Nephron (organoid): ENCODE results near the gene MYOT.

Source experiments
- H3K27ac Mint-ChIP-seq, 3 experiments: 2 replicates each; pipeline ENCODE4 v1.8.0; 2020; ENCODE audit warnings: mixed read lengths in 3 of 3, mild to moderate bottlenecking in 2 of 3, moderate library complexity in 1 of 3
- H3K27me3 Mint-ChIP-seq: 2 replicates; pipeline ENCODE4 v1.8.0; 2021; ENCODE audit warnings: low read depth, mild to moderate bottlenecking, moderate library complexity, mixed read lengths
- H3K36me3 Mint-ChIP-seq: 2 replicates; pipeline ENCODE4 v1.8.0; 2020; ENCODE audit warnings: low read depth, mixed read lengths
- H3K4me1 Mint-ChIP-seq: 2 replicates; pipeline ENCODE4 v1.8.0; 2020; ENCODE audit warnings: mixed read lengths
- H3K4me3 Mint-ChIP-seq, 3 experiments: 2 replicates each; pipeline ENCODE4 v1.8.0; 2020; ENCODE audit warnings: mild to moderate bottlenecking in 3 of 3, mixed read lengths in 3 of 3, moderate library complexity in 2 of 3
- H3K9me3 Mint-ChIP-seq: 2 replicates; pipeline ENCODE4 v1.8.0; 2020; ENCODE audit warnings: mixed read lengths
- CTCF ChIP-seq, 3 experiments: fragments of 200-600 bp; sonication (generic); IDR thresholded peaks; one replicate each; pipeline ENCODE4 v1.5.0; 2021; ENCODE audit warnings: antibody characterized with exemption in 3 of 3; ENCODE audit not compliant: unreplicated experiment in 3 of 3

Gene MYOT

GRCh38 chr5:137916923-137917322 lies 49.3 kb downstream of the MYOT start:
- no peak overlapping the region for H3K4me3 Mint-ChIP-seq
- H3K4me1 Mint-ChIP-seq, result no peaks in the 10 kb centered on the region
- H3K9me3 Mint-ChIP-seq, result peaks cover 26% of the 10 kb centered on the region
- no peak overlapping the region for H3K27ac Mint-ChIP-seq
- no peak for TF ChIP-seq CTCF (IDR thresholded peaks at IDR 0.05; ENCODE audit: unreplicated experiment in 3 of 3)
- H3K27me3 Mint-ChIP-seq, result no peaks in the 10 kb centered on the region
- peaks cover 11% of the 10 kb centered on the region for H3K36me3 Mint-ChIP-seq

- no peaks in the 10 kb centered on the region for H3K4me1 Mint-ChIP-seq
- H3K36me3 Mint-ChIP-seq, result peaks cover 8% of the 10 kb centered on the region
- no peak overlapping the region for H3K27ac Mint-ChIP-seq
- H3K27me3 Mint-ChIP-seq, result no peaks in the 10 kb centered on the region
- H3K9me3 Mint-ChIP-seq, result peaks cover 9% of the 10 kb centered on the region
- no peak overlapping the region for H3K4me3 Mint-ChIP-seq
- TF ChIP-seq CTCF (IDR thresholded peaks at IDR 0.05; ENCODE audit: unreplicated experiment in 3 of 3), result no peak
Measured at GRCh38 chr5:137921931-137922330, 54.3 kb downstream of the MYOT start.

- Mint-ChIP-seq H3K4me3 (no peak overlapping the region), H3K36me3 (peaks cover 7% of the 10 kb centered on the region), H3K4me1 (no peaks in the 10 kb centered on the region), H3K27me3 (no peaks in the 10 kb centered on the region), H3K27ac (no peak overlapping the region), H3K9me3 (peaks cover under 1% of the 10 kb centered on the region)
- TF ChIP-seq CTCF (IDR thresholded peaks at IDR 0.05; ENCODE audit: unreplicated experiment in 3 of 3), result no peak
Measured at GRCh38 chr5:137923856-137924255, 56.2 kb downstream of the MYOT start.

- Mint-ChIP-seq H3K4me3 (no peak overlapping the region), H3K27ac (no peak overlapping the region), H3K9me3 (no peaks in the 10 kb centered on the region), H3K27me3 (no peaks in the 10 kb centered on the region), H3K4me1 (peaks cover 18% of the 10 kb centered on the region), H3K36me3 (peaks cover 31% of the 10 kb centered on the region)
- TF ChIP-seq CTCF (IDR thresholded peaks at IDR 0.05; ENCODE audit: unreplicated experiment in 3 of 3), result no peak
Measured at GRCh38 chr5:137932800-137933199, 65.1 kb downstream of the MYOT start.

GRCh38 chr5:137933491-137933911 lies 65.8 kb downstream of the MYOT start:
- Mint-ChIP-seq H3K4me1 (peaks cover 18% of the 10 kb centered on the region), H3K27me3 (no peaks in the 10 kb centered on the region), H3K4me3 (no peak overlapping the region), H3K36me3 (peaks cover 35% of the 10 kb centered on the region), H3K9me3 (no peaks in the 10 kb centered on the region), H3K27ac (peak overlapping the region in 1 of 3 experiments; percentile 49)
- no peak for TF ChIP-seq CTCF (IDR thresholded peaks at IDR 0.05; ENCODE audit: unreplicated experiment in 3 of 3)

- no peaks in the 10 kb centered on the region for H3K9me3 Mint-ChIP-seq
- H3K36me3 Mint-ChIP-seq, result peaks cover 41% of the 10 kb centered on the region
- H3K27me3 Mint-ChIP-seq, result no peaks in the 10 kb centered on the region
- TF ChIP-seq CTCF (IDR thresholded peaks at IDR 0.05; ENCODE audit: unreplicated experiment in 3 of 3), result no peak
- H3K4me1 Mint-ChIP-seq, result peaks cover 18% of the 10 kb centered on the region
- H3K4me3 Mint-ChIP-seq, result no peak overlapping the region
- peak overlapping the region in 1 of 3 experiments; percentile 44 for H3K27ac Mint-ChIP-seq
Measured at GRCh38 chr5:137935190-137935589, 67.5 kb downstream of the MYOT start.
